COLO829 (cell line): Measurements from ENCODE around the gene CACNG5.
"Not testable (repeated sequence)": the region's sequence is repeated elsewhere in the genome, so short reads cannot be mapped to it uniquely, and the experiment has no call there.

Experiments used
- DNase-seq: peaks from one replicate; pipeline ENCODE4 v3.0.0; 2012; ENCODE audit warnings: low spot score

Gene CACNG5

GRCh38 chr17:66849851-66850580 is 15.1 kb downstream of the CACNG5 start:
- no peak for DNase-seq

- no peak for DNase-seq
Observed at GRCh38 chr17:66850692-66851091, 15.8 kb downstream of the CACNG5 start.

GRCh38 chr17:66855204-66855603 is 20.3 kb downstream of the CACNG5 start:
- DNase-seq: no peak

GRCh38 chr17:66858226-66859083 is 23.5 kb downstream of the CACNG5 start:
- DNase-seq: no peak

- no peak for DNase-seq
Observed at GRCh38 chr17:66859353-66859752, 24.4 kb downstream of the CACNG5 start.

GRCh38 chr17:66860204-66860603 is 25.3 kb downstream of the CACNG5 start:
- no peak for DNase-seq

GRCh38 chr17:66863820-66864219 is 28.9 kb downstream of the CACNG5 start:
- no peak for DNase-seq

- no peak for DNase-seq
Observed at GRCh38 chr17:66865151-66865550, 30.2 kb downstream of the CACNG5 start.

- DNase-seq: no peak
Observed at GRCh38 chr17:66873962-66874361, 39.0 kb downstream of the CACNG5 start.

GRCh38 chr17:66884931-66885330 is 50.0 kb downstream of the CACNG5 start:
- no peak for DNase-seq

- no peak for DNase-seq
Observed at GRCh38 chr17:66885417-66885816, 50.5 kb downstream of the CACNG5 start.

- no peak for DNase-seq
Observed at GRCh38 chr17:66889480-66890230, 54.7 kb downstream of the CACNG5 start.

GRCh38 chr17:66892246-66892645 is 57.3 kb downstream of the CACNG5 start:
- no peak for DNase-seq

GRCh38 chr17:66893382-66893781 is 58.5 kb downstream of the CACNG5 start:
- no peak for DNase-seq

- DNase-seq: no peak
Observed at GRCh38 chr17:66893863-66894262, 58.9 kb downstream of the CACNG5 start.

- no peak for DNase-seq
Observed at GRCh38 chr17:66897141-66897540, 62.2 kb downstream of the CACNG5 start.

- no peak for DNase-seq
Observed at GRCh38 chr17:66898536-66898935, 63.6 kb downstream of the CACNG5 start.

GRCh38 chr17:66900126-66901010 is 65.5 kb downstream of the CACNG5 start:
- DNase-seq: peak; percentile 38

- DNase-seq: not testable (repeated sequence)
Observed at GRCh38 chr17:66903296-66903695, 68.4 kb downstream of the CACNG5 start.

- no peak for DNase-seq
Observed at GRCh38 chr17:66903781-66904180, 68.9 kb downstream of the CACNG5 start.

GRCh38 chr17:66904760-66905624 is 70.1 kb downstream of the CACNG5 start:
- DNase-seq: no peak
